ENCODE measurements around the gene GABARAP.
A peak's percentile ranks its signal among the peaks of the same experiment; 100 is the strongest.

DNA sequence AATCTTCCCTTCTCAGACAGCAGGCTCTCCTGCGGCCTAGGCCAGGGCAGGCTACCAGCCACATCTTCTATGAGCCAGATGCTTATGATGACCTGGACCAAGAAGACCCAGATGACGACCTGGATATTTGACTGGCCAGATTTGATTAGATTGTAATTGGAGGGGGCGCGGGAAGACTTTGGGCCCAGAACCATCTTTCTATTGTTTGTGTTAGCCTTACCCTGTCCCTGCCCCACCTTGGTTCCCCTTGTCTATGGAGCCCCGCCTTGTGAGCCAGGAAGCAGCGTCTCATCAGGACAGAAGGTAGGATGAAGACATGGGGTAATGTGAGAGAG lies 17.3 kb upstream of the GABARAP start:
- peak in 2 of 3 donors; percentile 9 to 42 for TF ChIP-seq POLR2A (IDR thresholded peaks at IDR 0.05)
- TF ChIP-seq, protein P1, sequence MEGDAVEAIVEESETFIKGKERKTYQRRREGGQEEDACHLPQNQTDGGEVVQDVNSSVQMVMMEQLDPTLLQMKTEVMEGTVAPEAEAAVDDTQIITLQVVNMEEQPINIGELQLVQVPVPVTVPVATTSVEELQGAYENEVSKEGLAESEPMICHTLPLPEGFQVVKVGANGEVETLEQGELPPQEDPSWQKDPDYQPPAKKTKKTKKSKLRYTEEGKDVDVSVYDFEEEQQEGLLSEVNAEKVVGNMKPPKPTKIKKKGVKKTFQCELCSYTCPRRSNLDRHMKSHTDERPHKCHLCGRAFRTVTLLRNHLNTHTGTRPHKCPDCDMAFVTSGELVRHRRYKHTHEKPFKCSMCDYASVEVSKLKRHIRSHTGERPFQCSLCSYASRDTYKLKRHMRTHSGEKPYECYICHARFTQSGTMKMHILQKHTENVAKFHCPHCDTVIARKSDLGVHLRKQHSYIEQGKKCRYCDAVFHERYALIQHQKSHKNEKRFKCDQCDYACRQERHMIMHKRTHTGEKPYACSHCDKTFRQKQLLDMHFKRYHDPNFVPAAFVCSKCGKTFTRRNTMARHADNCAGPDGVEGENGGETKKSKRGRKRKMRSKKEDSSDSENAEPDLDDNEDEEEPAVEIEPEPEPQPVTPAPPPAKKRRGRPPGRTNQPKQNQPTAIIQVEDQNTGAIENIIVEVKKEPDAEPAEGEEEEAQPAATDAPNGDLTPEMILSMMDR (IDR thresholded peaks at IDR 0.05): no peak
